HUES48 (cell line): Measurements from ENCODE around the gene MALRD1.

Experiments used
- H3K27ac ChIP-seq: one replicate; pipeline ENCODE4 v1.7.0; 2013; ENCODE audit warnings: low read depth, low read length, inconsistent platforms
- H3K27me3 ChIP-seq: 2 replicates; pipeline ENCODE4 v1.6.1; 2013; ENCODE audit warnings: mild to moderate bottlenecking, low read length; ENCODE audit not compliant: control insufficient read depth, insufficient read depth
- H3K36me3 ChIP-seq: 2 replicates; pipeline ENCODE4 v1.6.1; 2013; ENCODE audit warnings: low read length; ENCODE audit not compliant: control insufficient read depth, insufficient read depth
- H3K4me1 ChIP-seq: 2 replicates; pipeline ENCODE4 v1.6.1; 2013; ENCODE audit warnings: mild to moderate bottlenecking, low read length; ENCODE audit not compliant: control insufficient read depth, insufficient read depth
- H3K4me3 ChIP-seq: 2 replicates; pipeline ENCODE4 v1.5.1; 2013; ENCODE audit warnings: mild to moderate bottlenecking, low read depth, low read length
- H3K9ac ChIP-seq: 2 replicates; pipeline ENCODE4 v1.6.1; 2013; ENCODE audit warnings: mild to moderate bottlenecking, low read depth, low read length, moderate library complexity
- H3K9me3 ChIP-seq: 2 replicates; pipeline ENCODE4 v1.6.1; 2013; ENCODE audit warnings: low read length; ENCODE audit not compliant: control insufficient read depth, insufficient read depth

MALRD1 gene

DNA sequence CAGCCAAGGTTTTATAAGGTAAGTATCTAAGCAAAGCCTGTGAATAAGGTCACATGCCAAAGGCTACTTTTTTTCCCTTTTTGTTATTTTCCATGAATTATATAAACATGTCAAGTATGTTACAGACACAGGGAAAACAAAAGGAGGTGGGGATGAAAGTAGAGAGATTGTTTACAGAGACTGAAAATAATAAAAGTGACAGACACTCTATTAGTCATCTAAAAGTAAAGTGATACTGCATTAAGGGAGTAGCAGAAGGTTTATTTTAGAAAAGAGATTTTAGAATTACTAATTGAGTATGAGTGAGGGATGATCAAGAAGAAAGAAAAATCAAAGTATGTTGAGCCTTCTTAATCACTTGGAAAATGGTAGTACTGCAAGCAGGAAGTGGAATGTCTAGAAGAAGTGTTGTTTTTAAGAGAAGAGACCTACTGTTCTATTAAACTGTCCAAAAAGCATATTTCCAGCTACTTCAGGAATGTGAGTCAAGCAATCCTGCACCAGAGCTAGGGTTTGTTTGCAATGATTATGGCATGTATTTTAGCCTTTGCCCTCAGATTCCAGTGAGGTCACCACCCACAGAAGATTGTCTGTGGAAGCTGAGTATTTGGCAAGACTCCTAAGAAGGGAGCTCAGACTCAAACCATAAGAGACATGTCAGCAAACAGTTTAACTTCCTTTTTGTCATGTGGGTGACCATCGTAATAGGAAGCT is 589.7 kb downstream of the MALRD1 start:
- H3K27ac ChIP-seq = no peak overlapping the region

DNA sequence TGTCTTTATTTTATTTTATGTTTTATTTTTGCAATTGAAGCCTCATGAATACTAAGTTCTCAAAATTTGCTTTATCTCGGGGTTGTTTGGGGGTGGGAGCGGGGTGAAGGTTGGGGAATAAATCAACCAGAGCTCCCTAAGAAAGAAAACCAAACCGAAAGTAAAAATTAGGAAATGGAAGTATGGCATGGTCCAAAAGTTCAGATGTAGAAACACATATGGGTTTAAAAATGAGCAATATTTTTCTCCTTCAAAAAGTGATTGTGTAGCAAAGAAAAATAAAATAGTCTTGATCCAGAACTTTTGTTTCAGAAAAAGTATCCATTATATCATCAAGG is 590.3 kb downstream of the MALRD1 start:
- no peaks in the 10 kb centered on the region for H3K27me3 ChIP-seq
- no peaks in the 10 kb centered on the region for H3K9me3 ChIP-seq
- H3K27ac ChIP-seq = no peak overlapping the region
- H3K36me3 ChIP-seq = no peaks in the 10 kb centered on the region
- no peak overlapping the region for H3K9ac ChIP-seq
- no peak overlapping the region for H3K4me3 ChIP-seq
- H3K4me1 ChIP-seq = no peaks in the 10 kb centered on the region

More for the DNA sequence above, 589.7 kb downstream of the MALRD1 start:
- no peaks in the 10 kb centered on the region for H3K27me3 ChIP-seq
- no peaks in the 10 kb centered on the region for H3K9me3 ChIP-seq
- H3K4me3 ChIP-seq = no peak overlapping the region
- no peaks in the 10 kb centered on the region for H3K4me1 ChIP-seq
- H3K36me3 ChIP-seq = no peaks in the 10 kb centered on the region
- no peak overlapping the region for H3K9ac ChIP-seq

DNA sequence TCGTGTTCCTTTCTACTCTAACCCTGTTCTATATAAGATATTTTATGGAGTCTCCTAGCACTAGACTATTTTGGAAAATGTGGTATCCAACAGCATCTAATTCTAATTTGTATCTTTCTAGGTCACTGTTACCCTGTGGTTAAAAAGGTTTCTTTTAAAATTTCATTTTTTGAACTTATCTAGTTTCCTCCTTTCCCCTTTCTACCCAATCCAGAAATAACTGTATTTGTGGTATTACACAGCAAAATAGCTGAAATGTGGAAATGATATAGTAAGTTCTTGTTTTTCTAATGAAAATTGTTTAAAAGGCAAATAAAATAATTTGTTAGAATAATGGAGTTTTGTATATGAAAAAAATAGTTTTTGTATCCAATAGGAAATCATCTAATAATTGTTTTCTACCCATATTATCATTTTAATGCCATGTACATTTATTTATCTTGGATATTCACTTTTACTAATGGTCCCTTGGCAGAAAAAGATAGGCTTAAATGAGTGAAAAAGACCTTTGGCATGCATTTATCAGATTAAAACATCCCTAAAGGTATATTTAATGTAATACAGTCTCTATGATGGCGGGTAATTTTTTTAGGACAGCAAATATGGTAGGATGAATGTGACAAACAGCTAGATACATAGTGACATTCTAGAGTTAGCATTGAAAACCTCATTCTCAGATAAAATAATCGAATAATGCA is 592.1 kb downstream of the MALRD1 start:
- Histone ChIP-seq H3K4me3 (no peak overlapping the region), H3K9ac (no peak overlapping the region), H3K27ac (no peak overlapping the region), H3K27me3 (no peaks in the 10 kb centered on the region), H3K9me3 (no peaks in the 10 kb centered on the region), H3K36me3 (no peaks in the 10 kb centered on the region), H3K4me1 (no peaks in the 10 kb centered on the region)

GRCh38 chr10:19651549-19651948 is 602.9 kb downstream of the MALRD1 start:
- Histone ChIP-seq H3K9me3 (no peaks in the 10 kb centered on the region), H3K9ac (no peak overlapping the region), H3K4me1 (no peaks in the 10 kb centered on the region), H3K4me3 (no peak overlapping the region), H3K36me3 (no peaks in the 10 kb centered on the region), H3K27me3 (no peaks in the 10 kb centered on the region), H3K27ac (no peak overlapping the region)

GRCh38 chr10:19652750-19653149 is 604.1 kb downstream of the MALRD1 start:
- Histone ChIP-seq H3K4me3 (no peak overlapping the region), H3K9me3 (no peaks in the 10 kb centered on the region), H3K27me3 (no peaks in the 10 kb centered on the region), H3K36me3 (no peaks in the 10 kb centered on the region), H3K9ac (no peak overlapping the region), H3K4me1 (no peaks in the 10 kb centered on the region), H3K27ac (no peak overlapping the region)

- Histone ChIP-seq H3K36me3 (no peaks in the 10 kb centered on the region), H3K9me3 (no peaks in the 10 kb centered on the region), H3K27me3 (no peaks in the 10 kb centered on the region), H3K27ac (no peak overlapping the region), H3K4me1 (no peaks in the 10 kb centered on the region), H3K4me3 (no peak overlapping the region), H3K9ac (no peak overlapping the region)
Measured at GRCh38 chr10:19653931-19654330, 605.3 kb downstream of the MALRD1 start.

DNA sequence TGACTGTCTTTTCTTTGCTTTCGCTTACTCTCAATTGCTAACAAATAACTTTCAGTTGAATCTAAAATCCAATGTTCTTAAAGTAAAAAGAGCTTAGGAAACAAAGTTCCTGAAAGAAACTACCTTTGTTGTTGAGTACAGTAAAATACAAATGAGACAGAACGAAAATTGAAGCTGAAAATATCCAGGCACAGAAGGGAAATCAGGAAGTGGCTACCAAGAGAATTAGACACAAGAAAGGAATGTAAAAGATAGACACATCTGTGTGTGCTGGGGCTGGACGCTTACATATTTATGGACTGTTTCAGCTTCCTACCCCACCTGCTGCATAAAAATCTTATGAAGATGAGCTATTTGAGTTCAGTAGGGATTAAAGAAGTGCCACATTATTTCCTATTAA is 606.0 kb downstream of the MALRD1 start:
- H3K4me1 ChIP-seq = no peaks in the 10 kb centered on the region
- H3K9me3 ChIP-seq = no peaks in the 10 kb centered on the region
- no peak overlapping the region for H3K4me3 ChIP-seq
- H3K9ac ChIP-seq = no peak overlapping the region
- H3K36me3 ChIP-seq = no peaks in the 10 kb centered on the region
- H3K27ac ChIP-seq = no peak overlapping the region
- H3K27me3 ChIP-seq = no peaks in the 10 kb centered on the region

DNA sequence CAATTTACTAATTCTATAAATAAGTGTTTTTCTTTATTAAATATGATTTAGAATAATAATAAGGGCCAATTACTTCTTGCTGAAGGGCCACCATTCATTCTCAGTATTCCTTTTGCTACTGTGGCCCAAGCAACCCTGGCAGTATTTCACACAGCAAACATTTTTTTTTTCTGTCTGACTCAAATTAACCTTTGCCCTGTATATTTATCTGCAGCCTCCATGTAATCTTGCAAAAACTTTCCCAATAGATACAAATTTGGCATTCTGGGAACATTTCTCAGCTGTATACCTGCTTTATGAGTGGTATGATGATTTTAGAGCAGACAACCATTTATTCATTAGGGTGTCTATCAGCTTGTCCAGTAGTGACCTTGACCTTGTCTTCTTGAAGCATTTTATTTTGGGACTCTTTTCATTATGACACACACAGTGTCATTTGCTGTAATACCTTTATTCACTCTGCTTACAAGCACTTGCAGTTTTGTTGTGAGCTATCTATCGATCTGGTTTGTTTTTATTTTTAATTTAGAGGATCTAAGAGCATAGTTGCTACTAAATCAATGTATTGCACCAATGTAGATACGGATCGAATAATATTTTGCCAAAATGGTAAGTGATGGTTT is 607.9 kb downstream of the MALRD1 start:
- H3K27ac ChIP-seq = no peak overlapping the region
- no peaks in the 10 kb centered on the region for H3K36me3 ChIP-seq
- H3K4me1 ChIP-seq = no peaks in the 10 kb centered on the region
- H3K4me3 ChIP-seq = no peak overlapping the region
- no peak overlapping the region for H3K9ac ChIP-seq
- no peaks in the 10 kb centered on the region for H3K27me3 ChIP-seq
- H3K9me3 ChIP-seq = no peaks in the 10 kb centered on the region

DNA sequence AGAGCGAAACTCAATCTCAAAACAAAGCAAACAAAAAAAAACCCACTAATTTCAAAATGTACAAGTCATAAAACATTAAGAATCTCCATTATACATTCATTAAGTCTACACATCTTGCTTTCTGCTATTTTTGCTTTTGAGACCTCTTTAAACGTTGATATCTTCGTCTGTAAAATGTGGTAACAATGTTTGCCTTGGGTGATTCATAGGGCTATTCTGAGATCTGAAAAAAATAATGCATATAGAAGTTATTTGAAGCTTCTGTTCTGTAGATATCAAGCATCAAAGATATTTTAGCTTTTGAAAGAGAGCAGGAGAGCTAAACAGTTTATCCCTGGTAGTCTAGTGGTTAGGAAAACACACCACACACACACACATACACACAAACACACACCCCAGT is 609.5 kb downstream of the MALRD1 start:
- Histone ChIP-seq H3K36me3 (no peaks in the 10 kb centered on the region), H3K27me3 (no peaks in the 10 kb centered on the region), H3K4me3 (no peak overlapping the region), H3K9me3 (no peaks in the 10 kb centered on the region), H3K4me1 (no peaks in the 10 kb centered on the region), H3K9ac (no peak overlapping the region), H3K27ac (no peak overlapping the region)

DNA sequence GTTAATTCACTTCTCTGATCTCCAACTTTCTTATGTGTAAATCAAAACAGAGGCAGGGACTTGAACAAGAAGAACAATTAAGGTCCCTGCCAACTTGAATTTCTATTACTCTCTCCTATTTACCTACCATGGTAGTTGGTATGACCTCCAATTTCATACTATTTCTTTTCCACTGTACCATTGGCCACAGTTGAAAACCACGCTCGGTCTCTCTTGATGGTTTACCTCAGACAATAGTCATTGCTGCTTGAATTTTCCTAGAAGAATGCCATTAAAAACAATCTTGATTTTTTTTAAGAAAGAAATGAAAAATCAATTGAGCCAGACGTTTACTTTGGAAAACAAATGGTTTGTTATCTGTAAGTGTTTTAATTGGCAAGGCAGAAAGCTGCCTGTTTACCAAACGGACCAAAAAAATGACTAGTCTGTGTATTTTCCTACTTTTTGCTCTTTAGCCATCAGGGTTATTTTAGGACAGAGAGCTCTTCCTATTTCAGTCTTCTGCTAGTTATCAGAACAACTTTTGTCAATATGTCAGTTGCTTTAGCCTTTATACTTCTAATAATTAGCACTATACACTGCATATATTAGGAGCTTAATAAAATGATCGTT is 610.1 kb downstream of the MALRD1 start:
- H3K9ac ChIP-seq = no peak overlapping the region
- H3K4me1 ChIP-seq = no peaks in the 10 kb centered on the region
- H3K4me3 ChIP-seq = no peak overlapping the region
- no peak overlapping the region for H3K27ac ChIP-seq
- no peaks in the 10 kb centered on the region for H3K27me3 ChIP-seq
- no peaks in the 10 kb centered on the region for H3K9me3 ChIP-seq
- no peaks in the 10 kb centered on the region for H3K36me3 ChIP-seq
